Activated CD4-positive, alpha-beta T cell treated with anti-CD3 and anti-CD28 coated beads, Interleukin-10, Interleukin-2, amounts not matched to agents 100 ng/mL and 50 ng/mL, durations not matched to agents 16 hours and 8 hours (primary cell): ENCODE data around the gene PLTP.
A peak's percentile ranks its signal among the peaks of the same experiment; 100 is the strongest.
"Not testable (repeated sequence)": the region's sequence is repeated elsewhere in the genome, so short reads cannot be mapped to it uniquely, and the experiment has no call there.

ENCODE experiments used
- DNase-seq: peaks from one replicate; pipeline ENCODE4 v3.0.0-alpha.2; 2020

PLTP gene

GRCh38 chr20:45896641-45897161 lies 15.3 kb downstream of the PLTP start:
- DNase-seq: no peak

- no peak for DNase-seq
Measured at GRCh38 chr20:45894797-45895196, 17.2 kb downstream of the PLTP start.

- no peak for DNase-seq
Measured at GRCh38 chr20:45893831-45894230, 18.1 kb downstream of the PLTP start.

- DNase-seq: peak; percentile 63
Measured at GRCh38 chr20:45892828-45893500, 19.0 kb downstream of the PLTP start.

- DNase-seq: no peak
Measured at GRCh38 chr20:45892049-45892825, 19.7 kb downstream of the PLTP start.

- DNase-seq: peak; percentile 90
Measured at GRCh38 chr20:45890985-45891983, 20.7 kb downstream of the PLTP start, which contains the start of the genes CTSA and NEURL2. Gene CTSA, plus strand, starts transcription at chr20:45891335. Its CDS starts 234 bp downstream, at chr20:45891569. Gene NEURL2, minus strand, starts transcription at chr20:45891208. Its CDS starts 217 bp downstream, at chr20:45890991.

GRCh38 chr20:45890077-45890984 lies 21.6 kb downstream of the PLTP start:
- DNase-seq: peak; percentile 39

- no peak for DNase-seq
Measured at GRCh38 chr20:45888681-45889080, 23.3 kb downstream of the PLTP start.

- no peak for DNase-seq
Measured at GRCh38 chr20:45887346-45887715, 24.6 kb downstream of the PLTP start, which contains the start of gene SPATA25. Gene SPATA25, minus strand, starts transcription at chr20:45887622. Its CDS starts 32 bp downstream, at chr20:45887590.

GRCh38 chr20:45886590-45887345 lies 25.2 kb downstream of the PLTP start:
- no peak for DNase-seq

GRCh38 chr20:45883100-45883469 lies 28.9 kb downstream of the PLTP start:
- no peak for DNase-seq

- no peak for DNase-seq
Measured at GRCh38 chr20:45882469-45883099, 29.4 kb downstream of the PLTP start.

GRCh38 chr20:45880988-45881788 lies 30.8 kb downstream of the PLTP start, which contains the start of gene ZSWIM1:
Gene ZSWIM1, plus strand, starts transcription at chr20:45881227. Its CDS starts 1,366 bp downstream, at chr20:45882593.
- peak; percentile 99 for DNase-seq

GRCh38 chr20:45878076-45878761 lies 33.7 kb downstream of the PLTP start:
- no peak for DNase-seq

GRCh38 chr20:45874576-45874975 lies 37.4 kb downstream of the PLTP start:
- DNase-seq: no peak

- not testable (repeated sequence) for DNase-seq
Measured at GRCh38 chr20:45874104-45874481, 37.9 kb downstream of the PLTP start.

- no peak for DNase-seq
Measured at GRCh38 chr20:45873409-45874103, 38.4 kb downstream of the PLTP start.

GRCh38 chr20:45872626-45873025 lies 39.3 kb downstream of the PLTP start:
- no peak for DNase-seq
